ENCODE measurements around the gene RAI1. TPM values are rescaled to one million over a fixed set of nuclear protein-coding genes. Genes with fewer than 3 reads are reported as not detected.

The RAI1 gene
- total RNA-seq, 1 experiment from 2014 or later = 46.8 TPM

- H3K4me1 ChIP-seq (ENCODE audit: insufficient read depth, low read length, poor library complexity, severe bottlenecking) = peaks cover 35% of the 10 kb centered on the region
- no peaks in the 10 kb centered on the region for H3K36me3 ChIP-seq (ENCODE audit: insufficient read depth, low read length, poor library complexity, severe bottlenecking)
- no peak overlapping the region for H3K4me3 ChIP-seq (ENCODE audit: low read depth, low read length, poor library complexity, severe bottlenecking)
- intact Hi-C loops (cut with micrococcal nuclease; ENCODE audit: unreplicated experiment) = no loop called here
- CTCF ChIA-PET = no interaction called here
- H3K27ac ChIP-seq (ENCODE audit: low read depth, low read length, poor library complexity, severe bottlenecking) = peak overlapping the region; percentile 86
- no peaks in the 10 kb centered on the region for H3K9me3 ChIP-seq (ENCODE audit: low read depth, low read length, poor library complexity, severe bottlenecking)
- no TSS peak for BruUV-seq (replicated peaks)
- POLR2A ChIA-PET (ENCODE audit: low non-redundant PET) = no interaction called here
- TF ChIP-seq EZH2 (IDR thresholded peaks at IDR 0.05; ENCODE audit: borderline replicate concordance, low read depth, low read length, poor library complexity, severe bottlenecking) (no peak), CTCF (conservative IDR thresholded peaks at IDR 0.05; ENCODE audit: low read depth, low read length) (no peak)
- no peak for DNase-seq (ENCODE audit: low spot score)
- no peaks in the 10 kb centered on the region for H3K27me3 ChIP-seq (replicated peaks; ENCODE audit: insufficient read depth, low read depth, low read length, poor library complexity)
Observed at GRCh38 chr17:17843096-17843495, 161.8 kb downstream of the RAI1 start.

- Histone ChIP-seq H3K4me3 (ENCODE audit: low read depth, low read length, poor library complexity, severe bottlenecking) (no peak overlapping the region), H3K27ac (ENCODE audit: low read depth, low read length, poor library complexity, severe bottlenecking) (peak overlapping the region; percentile 27), H3K4me1 (ENCODE audit: insufficient read depth, low read length, poor library complexity, severe bottlenecking) (peaks cover 35% of the 10 kb centered on the region), H3K27me3 (replicated peaks; ENCODE audit: insufficient read depth, low read depth, low read length, poor library complexity) (no peaks in the 10 kb centered on the region), H3K36me3 (ENCODE audit: insufficient read depth, low read length, poor library complexity, severe bottlenecking) (no peaks in the 10 kb centered on the region), H3K9me3 (ENCODE audit: low read depth, low read length, poor library complexity, severe bottlenecking) (no peaks in the 10 kb centered on the region)
- no peak for TF ChIP-seq CTCF (conservative IDR thresholded peaks at IDR 0.05; ENCODE audit: low read depth, low read length)
- no peak for TF ChIP-seq EZH2 (IDR thresholded peaks at IDR 0.05; ENCODE audit: borderline replicate concordance, low read depth, low read length, poor library complexity, severe bottlenecking)
- BruUV-seq (replicated peaks) = no TSS peak
- intact Hi-C loops (cut with micrococcal nuclease; ENCODE audit: unreplicated experiment) = no loop called here
- ChIA-PET POLR2A (ENCODE audit: low non-redundant PET) (no interaction called here), CTCF (no interaction called here)
- no peak for DNase-seq (ENCODE audit: low spot score)
Observed at GRCh38 chr17:17844079-17844478, 162.8 kb downstream of the RAI1 start.

GRCh38 chr17:17844500-17844899 is 163.2 kb downstream of the RAI1 start:
- intact Hi-C loops (cut with micrococcal nuclease; ENCODE audit: unreplicated experiment) = no loop called here
- no peak for TF ChIP-seq EZH2 (IDR thresholded peaks at IDR 0.05; ENCODE audit: borderline replicate concordance, low read depth, low read length, poor library complexity, severe bottlenecking)
- H3K4me1 ChIP-seq (ENCODE audit: insufficient read depth, low read length, poor library complexity, severe bottlenecking) = peaks cover 35% of the 10 kb centered on the region
- no peak overlapping the region for H3K4me3 ChIP-seq (ENCODE audit: low read depth, low read length, poor library complexity, severe bottlenecking)
- no peak for DNase-seq (ENCODE audit: low spot score)
- no peaks in the 10 kb centered on the region for H3K9me3 ChIP-seq (ENCODE audit: low read depth, low read length, poor library complexity, severe bottlenecking)
- H3K27me3 ChIP-seq (replicated peaks; ENCODE audit: insufficient read depth, low read depth, low read length, poor library complexity) = no peaks in the 10 kb centered on the region
- no peak overlapping the region for H3K27ac ChIP-seq (ENCODE audit: low read depth, low read length, poor library complexity, severe bottlenecking)
- BruUV-seq (replicated peaks) = no TSS peak
- POLR2A ChIA-PET (ENCODE audit: low non-redundant PET) = no interaction called here
- CTCF ChIA-PET = no interaction called here
- H3K36me3 ChIP-seq (ENCODE audit: insufficient read depth, low read length, poor library complexity, severe bottlenecking) = no peaks in the 10 kb centered on the region

- CTCF ChIA-PET = no interaction called here
- DNase-seq (ENCODE audit: low spot score) = no peak
- POLR2A ChIA-PET (ENCODE audit: low non-redundant PET) = no interaction called here
- Histone ChIP-seq H3K4me3 (ENCODE audit: low read depth, low read length, poor library complexity, severe bottlenecking) (no peak overlapping the region), H3K9me3 (ENCODE audit: low read depth, low read length, poor library complexity, severe bottlenecking) (no peaks in the 10 kb centered on the region), H3K4me1 (ENCODE audit: insufficient read depth, low read length, poor library complexity, severe bottlenecking) (peaks cover 35% of the 10 kb centered on the region), H3K36me3 (ENCODE audit: insufficient read depth, low read length, poor library complexity, severe bottlenecking) (no peaks in the 10 kb centered on the region), H3K27me3 (replicated peaks; ENCODE audit: insufficient read depth, low read depth, low read length, poor library complexity) (no peaks in the 10 kb centered on the region), H3K27ac (ENCODE audit: low read depth, low read length, poor library complexity, severe bottlenecking) (no peak overlapping the region)
- no TSS peak for BruUV-seq (replicated peaks)
- TF ChIP-seq EZH2 (IDR thresholded peaks at IDR 0.05; ENCODE audit: borderline replicate concordance, low read depth, low read length, poor library complexity, severe bottlenecking) (no peak), CTCF (conservative IDR thresholded peaks at IDR 0.05; ENCODE audit: low read depth, low read length) (no peak)
- intact Hi-C loops (cut with micrococcal nuclease; ENCODE audit: unreplicated experiment) = no loop called here
Observed at GRCh38 chr17:17845046-17845775, 164.0 kb downstream of the RAI1 start.
